ENCODE results near the gene FKBP9. TPM values are rescaled to one million over a fixed set of nuclear protein-coding genes. Genes with fewer than 3 reads are reported as not detected.

FKBP9 gene
- total RNA-seq, 1 experiment from 2014 or later: 11.1 TPM

- H2AK5ac ChIP-seq (ENCODE audit: insufficient read length, low read length): no peak overlapping the region
- H3K4me1 ChIP-seq (ENCODE audit: insufficient read depth, low read length): no peaks in the 10 kb centered on the region
- DNase-seq: no peak
- no peaks in the 10 kb centered on the region for H3K23me2 ChIP-seq (ENCODE audit: insufficient read length, low read depth, low read length, poor library complexity, severe bottlenecking)
- no peaks in the 10 kb centered on the region for H3K27me3 Mint-ChIP-seq (ENCODE audit: low read depth)
- H3K27ac Mint-ChIP-seq: no peak overlapping the region
- H3K4me1 Mint-ChIP-seq: peaks cover 0 to 2% of the 10 kb centered on the region in 2 experiments; a peak in 1 of 4 replicates
- H2BK12ac ChIP-seq (ENCODE audit: insufficient read length, low read depth, low read length): no peak overlapping the region
- H3K27ac ChIP-seq (ENCODE audit: insufficient read length, low read depth, low read length): no peak overlapping the region
- no peaks in the 10 kb centered on the region; the same call in 1 of the 2 replicates for H3K79me2 ChIP-seq (ENCODE audit: insufficient read depth, low read length)
- no peak overlapping the region for H2BK120ac ChIP-seq (ENCODE audit: low read depth, low read length, poor library complexity, severe bottlenecking)
- no peak overlapping the region for H2AFZ ChIP-seq (ENCODE audit: low read length)
- no peak overlapping the region for H3K4ac ChIP-seq (ENCODE audit: low read depth, low read length)
- no peaks in the 10 kb centered on the region for H3K27me3 ChIP-seq (ENCODE audit: insufficient read depth, low read length)
- no peak overlapping the region for H3T11ph ChIP-seq (ENCODE audit: low read length)
- no peak for TF ChIP-seq CTCF (conservative IDR thresholded peaks at IDR 0.05)
- no peak overlapping the region for H2BK5ac ChIP-seq (ENCODE audit: insufficient read length, low read length)
- peaks cover 12% of the 10 kb centered on the region for H3K79me1 ChIP-seq (ENCODE audit: insufficient read depth, low read depth, low read length, poor library complexity, severe bottlenecking)
- no peaks in the 10 kb centered on the region for H3K9me3 ChIP-seq (ENCODE audit: control insufficient read depth, low read depth, low read length)
- no peak overlapping the region for H3K4me2 ChIP-seq (ENCODE audit: insufficient read depth, insufficient read length, low read length)
- H4K20me1 ChIP-seq (ENCODE audit: control insufficient read depth, insufficient read depth, insufficient read length): no peaks in the 10 kb centered on the region
- H3K4me3 Mint-ChIP-seq: no peak overlapping the region
- no peak overlapping the region for H2BK20ac ChIP-seq (ENCODE audit: low read depth, low read length, poor library complexity, severe bottlenecking)
- 100% methylated on average over 1 of the region's 8 CpGs for whole genome bisulfite sequencing (ENCODE audit: extremely low coverage, insufficient read length, low lambda C conversion rate)
- no peak overlapping the region for H3K18ac ChIP-seq (ENCODE audit: insufficient read length, low read depth, low read length)
- no peak overlapping the region for H4K91ac ChIP-seq (ENCODE audit: insufficient read length, low read depth, low read length)
- no peak overlapping the region for H2BK15ac ChIP-seq (ENCODE audit: low read depth, low read length)
- no peak overlapping the region for H3K23ac ChIP-seq (ENCODE audit: insufficient read length, low read depth, low read length)
- no peak overlapping the region for H4K5ac ChIP-seq (ENCODE audit: insufficient read length, low read depth, low read length)
- no peak overlapping the region for H3K9ac ChIP-seq (ENCODE audit: extremely low read depth, insufficient read length, low read length)
- no peaks in the 10 kb centered on the region; a peak in 1 of 7 replicates for H3K36me3 Mint-ChIP-seq (ENCODE audit: insufficient read depth in 1 of 3, low read depth in 3 of 3)
- no peak overlapping the region for H4K8ac ChIP-seq (replicated peaks; ENCODE audit: insufficient read length, low read depth, low read length)
- H3K56ac ChIP-seq (ENCODE audit: insufficient read length, low read depth, low read length): no peak overlapping the region
- H3K9me3 Mint-ChIP-seq: no peaks in the 10 kb centered on the region
- H3K14ac ChIP-seq (ENCODE audit: insufficient read depth, low read length): no peak overlapping the region
These were observed 84.6 kb downstream of the FKBP9 start for GRCh38 chr7:33041631-33042428.

All from H9 (cell line).